Esophagus squamous epithelium (tissue), 5 donors: Measurements from ENCODE around the gene FERMT2. TPM values are rescaled to one million over a fixed set of nuclear protein-coding genes. Genes with fewer than 3 reads are reported as not detected.

Experiments used
- DNase-seq: peaks from one replicate; lab custom pipeline; 2025; lab: John Stamatoyannopoulos, UW
- H3K27ac ChIP-seq, 4 donors: fragments of 200-600 bp; sonication (generic); one replicate each; pipeline ENCODE4 v1.5.1; 2016 to 2019; ENCODE audit warnings: mild to moderate bottlenecking in 1 of 4
- H3K27me3 ChIP-seq, 4 donors: fragments of 200-600 bp; sonication (generic); 1 replicate in 3 of 4; 2 replicates in 1 of 4; pipeline versions ENCODE4 v1.5.1 to v1.6.0; 2017 to 2021; ENCODE audit warnings: antibody characterized with exemption in 1 of 4
- H3K36me3 ChIP-seq, 3 donors: fragments of 200-600 bp; sonication (generic); one replicate each; pipeline ENCODE4 v1.5.1; 2016 to 2019
- H3K4me1 ChIP-seq, 3 donors: fragments of 200-600 bp; sonication (generic); one replicate each; pipeline ENCODE4 v1.5.1; 2017 to 2019
- H3K4me3 ChIP-seq, 4 donors: fragments of 200-600 bp; sonication (generic); 1 replicate in 3 of 4; 2 replicates in 1 of 4; pipeline ENCODE4 v1.5.1; 2016 to 2019; ENCODE audit warnings: mild to moderate bottlenecking in 2 of 4, moderate library complexity in 1 of 4
- H3K9me3 ChIP-seq, 3 donors: fragments of 200-600 bp; sonication (generic); one replicate each; pipeline ENCODE4 v1.5.1; 2016 to 2019
- POLR2A ChIP-seq, 4 donors: fragments of 450-650 bp; IDR thresholded peaks; one replicate each; pipeline ENCODE4 v1.6.1; 2017; ENCODE audit warnings: antibody characterized with exemption in 4 of 4, mild to moderate bottlenecking in 4 of 4, moderate library complexity in 3 of 4
- WGBS, 2 donors: methylation state at CpG; one replicate each; pipeline ENCODE4 v1.1.5; 2018; 5-methylcytosine and 5-hydroxymethylcytosine counted together
- intact Hi-C: fragments of 100-400 bp; cut with DNase I; formaldehyde crosslinking; loops from one replicate; pipeline ENCODE4 v1.15.0; 2022
- total RNA-seq, 4 donors: library from RNA; depleted of rRNA; stranded (reverse); fragments of >200 nt; gene quantifications; one replicate each; pipeline ENCODE4 v1.1.0, GENCODE V29; 2016
- TF ChIP-seq, protein P1 (sequence below), 6 experiments: fragments of 450-650 bp in 4 of 6; fragments of 200-600 bp in 2 of 6; sonication (generic) in 2 of 6; IDR thresholded peaks; one replicate each; pipeline ENCODE4 v1.5.1; 2016 to 2019; ENCODE audit warnings: antibody characterized with exemption in 6 of 6, mild to moderate bottlenecking in 4 of 6, moderate library complexity in 4 of 6
- donor health status: DM: yes; HTN: yes; CAD: no.

FERMT2 gene
- total RNA-seq, 4 donors from 2014 or later = 1.7 to 72.1 (median 14.4) TPM

DNA sequence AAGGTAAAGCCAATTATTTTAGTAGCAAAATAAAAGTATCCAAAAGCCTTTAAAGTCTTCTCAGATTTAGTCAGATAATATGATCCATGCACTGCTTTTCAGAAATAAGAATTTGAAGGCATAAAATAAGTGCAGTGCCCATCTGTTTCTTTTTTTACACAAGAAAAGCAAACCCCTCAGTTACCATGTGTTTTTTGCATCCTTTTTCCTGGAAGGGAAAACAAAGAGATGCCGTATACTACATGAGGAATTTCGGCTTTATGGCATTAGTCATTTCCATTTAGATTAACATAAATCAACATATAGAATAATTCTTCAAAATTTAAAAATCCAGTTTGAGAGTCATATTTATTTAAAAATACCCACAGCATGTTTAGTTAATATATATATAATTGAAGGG lies 89.4 kb downstream of the FERMT2 start:
- Histone ChIP-seq H3K27ac (no peak overlapping the region), H3K27me3 (no peaks in the 10 kb centered on the region), H3K36me3 (peaks cover 0 to 44% (median 11%) of the 10 kb centered on the region in 3 donors), H3K4me3 (no peak overlapping the region), H3K4me1 (no peaks in the 10 kb centered on the region), H3K9me3 (no peaks in the 10 kb centered on the region)
- intact Hi-C loops = no loop called here
- TF ChIP-seq, protein P1, sequence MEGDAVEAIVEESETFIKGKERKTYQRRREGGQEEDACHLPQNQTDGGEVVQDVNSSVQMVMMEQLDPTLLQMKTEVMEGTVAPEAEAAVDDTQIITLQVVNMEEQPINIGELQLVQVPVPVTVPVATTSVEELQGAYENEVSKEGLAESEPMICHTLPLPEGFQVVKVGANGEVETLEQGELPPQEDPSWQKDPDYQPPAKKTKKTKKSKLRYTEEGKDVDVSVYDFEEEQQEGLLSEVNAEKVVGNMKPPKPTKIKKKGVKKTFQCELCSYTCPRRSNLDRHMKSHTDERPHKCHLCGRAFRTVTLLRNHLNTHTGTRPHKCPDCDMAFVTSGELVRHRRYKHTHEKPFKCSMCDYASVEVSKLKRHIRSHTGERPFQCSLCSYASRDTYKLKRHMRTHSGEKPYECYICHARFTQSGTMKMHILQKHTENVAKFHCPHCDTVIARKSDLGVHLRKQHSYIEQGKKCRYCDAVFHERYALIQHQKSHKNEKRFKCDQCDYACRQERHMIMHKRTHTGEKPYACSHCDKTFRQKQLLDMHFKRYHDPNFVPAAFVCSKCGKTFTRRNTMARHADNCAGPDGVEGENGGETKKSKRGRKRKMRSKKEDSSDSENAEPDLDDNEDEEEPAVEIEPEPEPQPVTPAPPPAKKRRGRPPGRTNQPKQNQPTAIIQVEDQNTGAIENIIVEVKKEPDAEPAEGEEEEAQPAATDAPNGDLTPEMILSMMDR (IDR thresholded peaks at IDR 0.05) = no peak
- TF ChIP-seq POLR2A (IDR thresholded peaks at IDR 0.05) = no peak
- no peak for DNase-seq
- 91% methylated on average over 2 of the region's 2 CpGs for WGBS, 2 donors

DNA sequence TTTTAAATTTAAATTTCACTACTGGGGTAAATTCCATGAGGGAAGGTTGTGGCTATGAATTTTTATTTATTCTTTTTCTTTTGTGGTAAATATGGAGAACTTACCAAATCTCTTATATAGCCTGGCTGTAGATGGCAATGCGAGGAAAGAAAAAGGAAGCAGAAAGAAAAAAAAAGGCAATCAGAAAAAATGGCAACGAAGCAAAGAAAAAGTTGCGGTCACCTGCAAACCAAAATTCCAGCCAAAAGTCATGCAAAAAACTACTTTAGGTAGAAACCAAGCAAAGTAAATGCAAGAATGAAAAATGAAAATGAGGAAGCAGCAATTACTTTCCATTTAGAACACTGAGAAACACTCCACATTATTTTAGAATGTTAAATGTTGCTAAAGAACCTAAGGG lies 89.9 kb downstream of the FERMT2 start:
- Histone ChIP-seq H3K9me3 (no peaks in the 10 kb centered on the region), H3K4me1 (no peaks in the 10 kb centered on the region), H3K27ac (no peak overlapping the region), H3K27me3 (no peaks in the 10 kb centered on the region), H3K36me3 (peaks cover 0 to 47% (median 11%) of the 10 kb centered on the region in 3 donors), H3K4me3 (no peak overlapping the region)
- intact Hi-C loops = no loop called here
- DNase-seq = no peak
- TF ChIP-seq, protein P1 (IDR thresholded peaks at IDR 0.05) = no peak
- TF ChIP-seq POLR2A (IDR thresholded peaks at IDR 0.05) = no peak
- 85 to 91% methylated on average over 3 of the region's 3 CpGs for WGBS, 2 donors

DNA sequence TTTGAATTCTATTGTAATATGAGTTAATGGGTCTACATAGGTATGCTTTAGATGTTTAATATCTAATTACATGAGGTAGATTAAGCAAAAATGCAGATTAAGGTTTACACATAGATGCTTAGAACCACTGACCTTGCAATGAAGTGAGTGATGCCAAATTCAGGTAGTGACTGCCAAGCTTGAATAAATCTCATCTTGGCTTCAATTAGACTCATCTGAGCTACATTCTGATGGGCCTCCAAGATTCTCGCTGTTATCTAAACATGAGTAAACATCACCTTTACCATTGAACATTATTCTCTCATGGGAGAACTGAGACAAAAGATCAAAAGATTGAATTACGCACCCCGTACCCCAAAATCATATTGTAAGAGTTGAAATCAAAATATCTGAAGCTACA lies 90.6 kb downstream of the FERMT2 start:
- WGBS, 2 donors = 86 to 94% methylated on average over 3 of the region's 3 CpGs
- intact Hi-C loops = no loop called here
- H3K36me3 ChIP-seq = peaks cover 0 to 46% (median 11%) of the 10 kb centered on the region in 3 donors
- no peaks in the 10 kb centered on the region for H3K27me3 ChIP-seq
- H3K4me1 ChIP-seq = no peaks in the 10 kb centered on the region
- H3K4me3 ChIP-seq = no peak overlapping the region
- DNase-seq = no peak
- H3K9me3 ChIP-seq = no peaks in the 10 kb centered on the region
- no peak overlapping the region for H3K27ac ChIP-seq
- TF ChIP-seq POLR2A (IDR thresholded peaks at IDR 0.05) = no peak
- TF ChIP-seq, protein P1 (IDR thresholded peaks at IDR 0.05) = no peak

DNA sequence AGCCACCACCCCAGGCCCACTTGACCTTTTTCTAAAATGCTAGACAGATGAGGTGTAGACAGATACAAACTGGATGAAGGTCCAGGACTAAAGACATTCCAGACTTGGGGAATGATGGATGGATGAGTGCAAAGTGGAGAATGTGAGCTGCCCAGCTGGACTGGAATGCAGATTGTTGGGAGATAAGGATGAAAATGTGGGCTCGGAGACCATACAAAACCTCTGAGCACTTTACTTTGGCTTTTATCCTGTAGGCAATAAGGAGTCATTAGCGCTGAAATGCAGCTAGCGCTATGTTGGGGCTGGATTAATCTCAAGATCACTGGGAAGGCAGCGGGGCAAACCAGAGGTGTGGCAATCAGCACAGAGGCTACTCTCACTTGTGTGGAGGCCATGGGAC lies 94.7 kb downstream of the FERMT2 start:
- Histone ChIP-seq H3K27me3 (no peaks in the 10 kb centered on the region), H3K9me3 (no peaks in the 10 kb centered on the region), H3K27ac (no peak overlapping the region), H3K4me1 (no peaks in the 10 kb centered on the region), H3K4me3 (no peak overlapping the region), H3K36me3 (peaks cover 0 to 36% (median 11%) of the 10 kb centered on the region in 3 donors)
- WGBS, 2 donors = 88 to 90% methylated on average over 4 of the region's 4 CpGs
- no peak for DNase-seq
- intact Hi-C loops = no loop called here
- TF ChIP-seq POLR2A (IDR thresholded peaks at IDR 0.05) = no peak
- TF ChIP-seq, protein P1 (IDR thresholded peaks at IDR 0.05) = no peak

DNA sequence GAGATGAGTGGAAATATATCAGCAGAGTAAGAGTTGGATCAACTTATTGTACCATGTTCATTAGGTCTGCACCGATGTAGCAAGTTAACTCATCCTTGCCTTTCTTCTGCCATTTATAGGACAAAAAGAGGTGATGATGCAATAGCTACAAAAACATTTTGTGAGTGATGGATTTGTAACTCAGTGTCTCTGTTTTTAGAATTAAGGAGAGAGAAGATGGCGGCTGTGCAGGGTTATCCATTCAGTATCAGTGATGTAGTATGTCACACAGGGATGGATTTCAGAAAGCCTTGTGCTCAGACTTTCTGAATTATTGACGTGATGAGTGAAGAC lies 97.4 kb downstream of the FERMT2 start:
- WGBS, 2 donors = 82 to 91% methylated on average over 3 of the region's 3 CpGs
- Histone ChIP-seq H3K4me1 (no peaks in the 10 kb centered on the region), H3K36me3 (peaks cover 0 to 18% (median 4%) of the 10 kb centered on the region in 3 donors), H3K27me3 (no peaks in the 10 kb centered on the region), H3K9me3 (no peaks in the 10 kb centered on the region), H3K4me3 (no peak overlapping the region), H3K27ac (no peak overlapping the region)
- intact Hi-C loops = no loop called here
- TF ChIP-seq, protein P1 (IDR thresholded peaks at IDR 0.05) = no peak
- TF ChIP-seq POLR2A (IDR thresholded peaks at IDR 0.05) = no peak
- DNase-seq = no peak
